ENCODE measurements around the gene KMT2E.

Gene KMT2E, protein sequence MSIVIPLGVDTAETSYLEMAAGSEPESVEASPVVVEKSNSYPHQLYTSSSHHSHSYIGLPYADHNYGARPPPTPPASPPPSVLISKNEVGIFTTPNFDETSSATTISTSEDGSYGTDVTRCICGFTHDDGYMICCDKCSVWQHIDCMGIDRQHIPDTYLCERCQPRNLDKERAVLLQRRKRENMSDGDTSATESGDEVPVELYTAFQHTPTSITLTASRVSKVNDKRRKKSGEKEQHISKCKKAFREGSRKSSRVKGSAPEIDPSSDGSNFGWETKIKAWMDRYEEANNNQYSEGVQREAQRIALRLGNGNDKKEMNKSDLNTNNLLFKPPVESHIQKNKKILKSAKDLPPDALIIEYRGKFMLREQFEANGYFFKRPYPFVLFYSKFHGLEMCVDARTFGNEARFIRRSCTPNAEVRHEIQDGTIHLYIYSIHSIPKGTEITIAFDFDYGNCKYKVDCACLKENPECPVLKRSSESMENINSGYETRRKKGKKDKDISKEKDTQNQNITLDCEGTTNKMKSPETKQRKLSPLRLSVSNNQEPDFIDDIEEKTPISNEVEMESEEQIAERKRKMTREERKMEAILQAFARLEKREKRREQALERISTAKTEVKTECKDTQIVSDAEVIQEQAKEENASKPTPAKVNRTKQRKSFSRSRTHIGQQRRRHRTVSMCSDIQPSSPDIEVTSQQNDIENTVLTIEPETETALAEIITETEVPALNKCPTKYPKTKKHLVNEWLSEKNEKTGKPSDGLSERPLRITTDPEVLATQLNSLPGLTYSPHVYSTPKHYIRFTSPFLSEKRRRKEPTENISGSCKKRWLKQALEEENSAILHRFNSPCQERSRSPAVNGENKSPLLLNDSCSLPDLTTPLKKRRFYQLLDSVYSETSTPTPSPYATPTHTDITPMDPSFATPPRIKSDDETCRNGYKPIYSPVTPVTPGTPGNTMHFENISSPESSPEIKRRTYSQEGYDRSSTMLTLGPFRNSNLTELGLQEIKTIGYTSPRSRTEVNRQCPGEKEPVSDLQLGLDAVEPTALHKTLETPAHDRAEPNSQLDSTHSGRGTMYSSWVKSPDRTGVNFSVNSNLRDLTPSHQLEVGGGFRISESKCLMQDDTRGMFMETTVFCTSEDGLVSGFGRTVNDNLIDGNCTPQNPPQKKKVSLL (N-terminal part only)

DNA sequence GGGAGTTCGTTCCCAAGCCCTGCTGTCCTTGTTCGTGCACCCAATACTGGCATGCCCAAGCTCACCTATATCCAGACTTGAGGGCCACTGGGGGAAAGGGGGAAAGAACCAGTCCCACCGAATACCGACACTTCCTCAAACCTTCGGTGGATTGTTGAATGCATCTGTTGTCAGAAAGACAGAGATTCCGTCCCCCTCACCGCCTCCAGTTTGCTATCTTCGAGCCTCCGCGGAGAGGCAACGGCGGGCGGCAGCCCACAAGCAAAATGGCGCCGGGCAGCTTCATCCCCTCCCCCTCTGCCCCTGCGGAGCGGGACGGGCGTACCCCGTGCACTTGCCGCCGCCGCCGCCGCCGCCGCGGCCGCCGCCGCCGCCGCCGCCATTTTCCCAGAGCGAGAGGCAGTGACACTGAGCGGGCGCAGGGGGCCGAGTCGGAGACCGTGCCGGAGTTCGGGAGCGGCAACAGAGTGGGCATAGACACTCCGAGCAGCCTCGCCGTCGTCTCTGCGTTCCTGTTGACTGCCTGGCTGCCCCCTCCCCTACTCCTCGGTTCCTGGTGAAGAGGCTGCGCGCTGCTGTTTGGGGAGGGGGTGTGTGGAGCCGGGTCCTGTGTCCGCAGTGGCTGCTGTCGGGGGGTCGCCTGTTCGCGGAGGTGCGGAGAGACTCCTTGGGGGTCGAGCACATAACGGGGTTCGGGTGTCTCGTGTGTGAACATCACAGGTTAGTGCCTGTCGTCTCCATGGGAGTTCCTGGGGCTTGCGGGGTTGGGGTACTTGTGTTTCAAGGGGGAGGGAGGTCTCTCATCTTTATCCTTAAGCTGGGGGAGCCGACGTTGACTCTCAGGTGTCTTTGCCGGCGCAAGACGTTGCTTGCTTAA lies at the start of gene KMT2E:
TSS of gene KMT2E (plus strand) at position 390 of the 877 bp plus-strand sequence. CDS start 26,748 bp downstream, outside the sequence.
- TF ChIP-seq ARNTL (CRISPR knock-in tag; IDR thresholded peaks at IDR 0.05; ENCODE audit: borderline replicate concordance, low read depth) = no peak
- no peak for TF ChIP-seq POU6F1 (CRISPR knock-in tag; IDR thresholded peaks at IDR 0.05; ENCODE audit: borderline replicate concordance, low read depth)
- TF ChIP-seq RARB (CRISPR knock-in tag; IDR thresholded peaks at IDR 0.05) = no peak
- TF ChIP-seq ZFP3 (CRISPR knock-in tag; IDR thresholded peaks at IDR 0.05) = peak; percentile 70; the same call in 1 of the 2 replicates
- peak; percentile 85; the same call in 1 of the 2 replicates for TF ChIP-seq CSDC2 (CRISPR knock-in tag; IDR thresholded peaks at IDR 0.05)
- no peak for TF ChIP-seq BACH2 (CRISPR knock-in tag; IDR thresholded peaks at IDR 0.05; ENCODE audit: borderline replicate concordance)
- TF ChIP-seq ESRRG (CRISPR knock-in tag; IDR thresholded peaks at IDR 0.05) = no peak; the same call in 1 of the 2 replicates
- 0 out of 2 replicates have a peak, but pooled peaks have one; percentile 49 for TF ChIP-seq GLIS3 (CRISPR knock-in tag; IDR thresholded peaks at IDR 0.05)
- TF ChIP-seq CREB5 (CRISPR knock-in tag; IDR thresholded peaks at IDR 0.05; ENCODE audit: low read depth) = no peak; the same call in 1 of the 2 replicates
- no peak for TF ChIP-seq ZNF565 (CRISPR knock-in tag; conservative IDR thresholded peaks at IDR 0.05; ENCODE audit: low read depth)
- no peak for TF ChIP-seq CSRNP3 (CRISPR knock-in tag; IDR thresholded peaks at IDR 0.05)
- TF ChIP-seq ZNF70 (CRISPR knock-in tag; IDR thresholded peaks at IDR 0.05) = no peak
- peak; percentile 68; the same call in 1 of the 2 replicates for TF ChIP-seq ZNF8 (CRISPR knock-in tag; IDR thresholded peaks at IDR 0.05)
- peak; percentile 81; the same call in 1 of the 2 replicates for TF ChIP-seq TSHZ2 (CRISPR knock-in tag; IDR thresholded peaks at IDR 0.05)
- no peak for TF ChIP-seq OSR1 (CRISPR knock-in tag; IDR thresholded peaks at IDR 0.05)
- TF ChIP-seq ZC3H10 (CRISPR knock-in tag; IDR thresholded peaks at IDR 0.05) = no peak
- TF ChIP-seq ZFP30 (CRISPR knock-in tag; IDR thresholded peaks at IDR 0.05) = no peak
- TF ChIP-seq TOX (CRISPR knock-in tag; IDR thresholded peaks at IDR 0.05; ENCODE audit: borderline replicate concordance) = no peak
- no peak for TF ChIP-seq PPARA (CRISPR knock-in tag; IDR thresholded peaks at IDR 0.05; ENCODE audit: borderline replicate concordance)
- 0 out of 2 replicates have a peak, but pooled peaks have one; percentile 50 for TF ChIP-seq SNAI2 (CRISPR knock-in tag; IDR thresholded peaks at IDR 0.05)
- no peak for TF ChIP-seq TCF4 (CRISPR knock-in tag; IDR thresholded peaks at IDR 0.05; ENCODE audit: borderline replicate concordance)
- no peak for TF ChIP-seq ISL1 (CRISPR knock-in tag; IDR thresholded peaks at IDR 0.05)
- TF ChIP-seq PATZ1 (CRISPR knock-in tag; IDR thresholded peaks at IDR 0.05; ENCODE audit: borderline replicate concordance) = peak; percentile 74; the same call in 1 of the 2 replicates
- peak; percentile 59 for ATAC-seq

Measured in SK-N-SH treated with all-trans-retinoic acid at 6 μM for 48 hours (cell line).